HG03196 (cell line): ENCODE measurements around the gene SUDS3.
A peak's percentile ranks its signal among the peaks of the same experiment; 100 is the strongest.
"Not testable (repeated sequence)": the region's sequence is repeated elsewhere in the genome, so short reads cannot be mapped to it uniquely, and the experiment has no call there.

Source experiments
- ATAC-seq: cut with Tn5 transposase; IDR thresholded peaks from one replicate; pipeline ENCODE4 v1.9.1; 2021; ENCODE audit not compliant: unreplicated experiment

Gene SUDS3, protein sequence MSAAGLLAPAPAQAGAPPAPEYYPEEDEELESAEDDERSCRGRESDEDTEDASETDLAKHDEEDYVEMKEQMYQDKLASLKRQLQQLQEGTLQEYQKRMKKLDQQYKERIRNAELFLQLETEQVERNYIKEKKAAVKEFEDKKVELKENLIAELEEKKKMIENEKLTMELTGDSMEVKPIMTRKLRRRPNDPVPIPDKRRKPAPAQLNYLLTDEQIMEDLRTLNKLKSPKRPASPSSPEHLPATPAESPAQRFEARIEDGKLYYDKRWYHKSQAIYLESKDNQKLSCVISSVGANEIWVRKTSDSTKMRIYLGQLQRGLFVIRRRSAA

GRCh38 chr12:118376089-118377020 is at the start of gene SUDS3:
TSS of gene SUDS3 (plus strand) at chr12:118376555. CDS start at chr12:118376692, 137 bp downstream.
- ATAC-seq = peak; percentile 37

DNA sequence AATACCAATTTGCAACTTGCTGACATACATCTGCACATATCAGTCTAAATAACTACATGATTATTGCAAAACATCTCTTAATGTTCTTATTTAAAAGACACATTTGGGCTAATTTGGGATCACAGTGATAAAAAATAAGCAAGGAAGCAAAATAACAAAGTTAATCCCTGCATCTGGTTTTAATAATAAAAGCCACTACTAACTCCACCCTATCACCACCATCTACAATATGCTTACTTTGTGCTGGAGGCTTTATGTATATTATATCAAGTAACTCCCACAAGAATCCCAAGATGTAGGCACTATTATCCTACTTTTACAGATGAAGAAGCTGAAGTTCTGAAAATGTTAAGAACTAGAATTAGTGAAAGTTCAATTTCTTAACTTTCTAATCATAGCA is 49.4 kb upstream of the SUDS3 start:
- ATAC-seq = no peak

DNA sequence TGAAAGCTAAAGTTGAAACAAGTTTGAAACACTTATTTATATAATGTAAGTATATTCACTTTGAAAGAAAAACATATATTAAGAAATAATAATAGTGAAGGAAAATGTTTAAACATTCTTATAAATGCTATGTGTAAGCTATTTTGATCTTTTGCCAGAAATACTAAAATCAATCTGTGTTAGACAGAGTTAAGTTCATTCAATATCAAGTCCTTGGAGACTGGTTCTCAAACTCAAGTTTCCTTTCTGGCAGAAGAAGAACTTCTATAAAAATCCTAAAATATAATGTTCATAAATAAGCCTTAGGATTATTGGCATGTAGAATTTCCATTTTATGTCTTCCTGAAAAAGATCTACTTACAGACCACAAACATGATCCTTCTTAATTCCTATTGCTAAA is 49.0 kb upstream of the SUDS3 start:
- no peak for ATAC-seq

- no peak for ATAC-seq
These were observed 47.6 kb upstream of the SUDS3 start for GRCh38 chr12:118328486-118329330.

GRCh38 chr12:118330421-118331018 is 45.8 kb upstream of the SUDS3 start:
- ATAC-seq = peak; percentile 83

GRCh38 chr12:118332511-118332910 is 43.8 kb upstream of the SUDS3 start:
- no peak for ATAC-seq

- ATAC-seq = no peak
These were observed 42.1 kb upstream of the SUDS3 start for GRCh38 chr12:118334241-118334640.

GRCh38 chr12:118334939-118335567 is 41.3 kb upstream of the SUDS3 start:
- ATAC-seq = no peak

DNA sequence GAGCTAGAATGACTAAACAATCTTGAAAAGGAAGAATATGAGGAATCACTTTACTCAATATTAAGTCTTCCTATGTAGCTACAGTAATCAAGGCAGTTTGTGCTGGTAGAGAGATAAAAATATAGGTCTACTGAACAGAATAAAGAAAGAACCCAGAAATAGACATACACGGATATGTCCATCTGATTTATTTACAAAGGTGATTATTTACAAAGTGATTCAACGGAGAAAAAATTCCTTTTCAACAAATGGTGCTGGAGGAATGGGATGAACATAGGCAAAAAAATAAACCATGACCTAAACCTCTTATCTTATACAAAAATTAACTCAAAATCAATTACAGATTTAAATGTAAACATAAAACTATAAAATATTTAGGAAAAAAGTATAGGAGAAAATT is 40.2 kb upstream of the SUDS3 start:
- no peak for ATAC-seq

GRCh38 chr12:118337194-118337838 is 39.0 kb upstream of the SUDS3 start:
- ATAC-seq = no peak

DNA sequence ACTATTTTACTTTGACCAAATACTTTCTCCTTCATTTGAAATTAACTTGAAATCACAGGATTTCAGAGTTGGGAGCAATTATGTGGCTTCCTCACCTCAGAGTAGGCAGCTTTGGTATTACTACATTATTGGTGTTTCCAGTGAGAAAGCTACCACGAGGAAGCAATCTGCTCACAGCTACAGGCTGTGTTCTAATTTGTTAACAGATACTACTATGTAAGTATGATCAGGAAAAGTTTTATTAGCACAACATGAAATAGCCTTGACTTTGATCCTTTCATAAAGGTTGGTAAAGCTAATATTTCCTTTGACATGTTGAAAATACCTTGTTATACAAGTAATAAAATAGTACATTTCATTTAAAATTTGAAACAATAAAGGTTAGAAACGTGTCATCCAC is 34.3 kb upstream of the SUDS3 start:
- ATAC-seq = no peak

DNA sequence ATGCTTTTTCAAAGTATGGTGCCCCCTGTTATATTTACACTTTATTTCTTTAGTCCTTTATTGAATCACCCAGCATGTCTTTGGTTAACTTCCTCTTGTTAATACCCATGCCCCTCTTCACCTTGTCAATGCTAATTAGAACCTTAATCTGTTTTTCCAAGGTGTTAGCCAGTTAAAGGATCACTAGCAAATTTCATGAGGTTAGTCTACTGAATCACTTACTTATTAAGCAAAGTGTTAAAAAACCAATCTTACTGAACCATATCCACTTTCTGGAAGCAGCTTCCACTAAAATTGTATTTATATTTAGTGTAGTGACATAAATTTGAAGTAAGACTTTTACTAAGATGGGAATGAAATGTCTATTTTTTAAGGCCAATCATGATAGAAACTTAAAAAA is 31.5 kb upstream of the SUDS3 start:
- no peak for ATAC-seq

- no peak for ATAC-seq
These were observed 31.0 kb upstream of the SUDS3 start for GRCh38 chr12:118345355-118345754.

DNA sequence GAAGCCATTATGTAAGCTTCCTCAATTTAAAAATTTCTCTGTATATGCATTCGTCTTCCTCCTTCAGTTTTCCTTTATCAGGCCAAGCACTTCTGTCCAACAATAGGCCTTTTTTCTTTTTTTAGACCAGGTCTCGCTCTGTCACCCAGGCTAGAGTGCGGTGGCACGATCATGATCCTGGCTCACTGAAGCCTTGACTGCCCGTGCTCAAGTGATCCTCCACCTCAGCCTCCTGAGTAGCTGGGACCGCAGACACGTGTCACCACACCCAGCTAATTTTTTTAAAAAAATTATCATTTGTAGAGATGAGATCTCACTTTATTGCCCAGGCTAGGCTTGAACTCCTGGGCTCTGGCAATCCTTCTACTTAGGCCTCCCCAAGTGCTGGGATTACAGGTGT is 29.5 kb upstream of the SUDS3 start:
- peak; percentile 71 for ATAC-seq

DNA sequence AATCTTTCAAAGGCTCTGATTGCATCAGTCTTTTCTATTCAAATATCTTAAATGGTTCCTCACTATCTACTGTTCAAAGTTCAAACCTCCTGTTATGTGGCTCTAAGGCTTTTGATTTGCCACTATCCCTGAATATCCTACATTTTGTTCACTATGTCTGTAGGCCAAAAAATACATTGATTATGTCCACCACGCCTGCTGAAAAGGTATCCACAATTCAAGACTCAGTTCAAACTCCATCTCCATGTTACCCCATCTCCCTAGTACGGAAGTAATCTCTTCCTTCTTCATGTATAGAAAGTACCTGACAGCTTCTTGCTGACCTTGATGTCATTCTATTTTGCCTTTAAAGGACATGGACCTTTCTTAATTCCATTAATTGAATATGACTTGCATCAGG is 28.4 kb upstream of the SUDS3 start:
- no peak for ATAC-seq

DNA sequence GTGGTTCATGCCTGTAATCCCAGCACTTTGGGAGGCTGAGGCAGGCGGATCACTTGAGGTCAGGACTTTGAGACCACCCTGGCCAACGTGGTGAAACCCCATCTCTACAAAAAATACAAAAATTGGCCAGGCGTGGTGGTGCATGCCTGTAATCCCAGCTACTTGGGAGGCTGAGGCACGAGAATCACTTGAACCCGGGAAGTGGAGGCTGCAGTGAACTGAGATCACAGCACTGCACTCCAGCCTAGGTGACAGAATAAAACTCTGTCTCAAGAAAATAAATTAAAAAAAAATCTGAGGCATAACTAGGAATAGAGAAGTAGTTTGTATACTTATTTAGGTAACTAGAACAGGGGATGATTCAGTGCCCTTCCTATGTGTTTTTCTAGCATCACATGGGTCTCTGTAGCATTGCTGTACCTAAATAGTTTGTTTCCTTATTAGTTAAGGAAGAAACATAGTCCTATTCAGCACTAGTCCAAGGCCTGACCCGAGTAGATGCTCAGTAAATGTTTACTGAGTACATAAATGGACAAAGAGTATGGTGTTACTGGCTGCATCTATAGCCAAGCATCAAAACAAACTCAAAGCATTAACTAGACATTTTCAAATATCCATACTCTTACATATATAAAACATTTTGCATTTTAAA is 25.3 kb upstream of the SUDS3 start:
- no peak for ATAC-seq

DNA sequence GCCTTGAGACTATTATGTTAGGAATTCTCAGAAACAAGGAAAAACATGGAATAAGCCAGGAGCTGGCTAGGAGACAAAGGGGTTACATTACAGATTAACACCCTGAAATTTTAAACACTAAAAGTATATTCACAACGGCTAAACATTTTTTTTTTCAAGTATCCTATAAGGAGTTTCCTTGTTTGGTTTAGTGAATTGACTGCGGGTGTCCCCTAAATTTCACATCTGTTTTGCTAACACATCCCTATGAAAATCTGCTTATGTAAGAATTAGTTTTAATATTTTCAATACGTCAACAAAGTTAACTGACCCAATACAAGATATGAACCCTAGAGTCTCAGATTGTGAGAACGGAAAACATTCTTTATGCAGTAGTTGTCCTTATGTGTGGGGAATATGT is 22.6 kb upstream of the SUDS3 start:
- no peak for ATAC-seq

GRCh38 chr12:118354503-118354902 is 21.9 kb upstream of the SUDS3 start:
- ATAC-seq = not testable (repeated sequence)

GRCh38 chr12:118354903-118355302 is 21.5 kb upstream of the SUDS3 start:
- ATAC-seq = no peak
